Endodermal cell (in vitro differentiated cells): ENCODE data around the gene TMEM106C. TPM values are rescaled to one million over a fixed set of nuclear protein-coding genes. Genes with fewer than 3 reads are reported as not detected.

Source experiments
- DNase-seq: peaks from one replicate; pipeline ENCODE4 v3.0.0-alpha.2; 2017
- H3K27ac ChIP-seq: 2 replicates; pipeline ENCODE4 v1.5.1; 2013; ENCODE audit warnings: mild to moderate bottlenecking, low read depth, low read length, moderate library complexity
- H3K27me3 ChIP-seq: 2 replicates; pipeline ENCODE4 v1.6.1; 2013; ENCODE audit warnings: mild to moderate bottlenecking, low read length, moderate library complexity; ENCODE audit not compliant: insufficient read depth, control insufficient read depth, poor library complexity, severe bottlenecking
- H3K36me3 ChIP-seq: 2 replicates; pipeline ENCODE4 v1.7.0; 2013; ENCODE audit warnings: mild to moderate bottlenecking, low read length, moderate library complexity; ENCODE audit not compliant: control insufficient read depth, insufficient read depth
- H3K4me1 ChIP-seq: one replicate; pipeline ENCODE4 v1.7.0; 2013; ENCODE audit warnings: low read length; ENCODE audit not compliant: control insufficient read depth, insufficient read depth
- H3K4me3 ChIP-seq: 2 replicates; pipeline ENCODE4 v1.5.1; 2013; ENCODE audit warnings: mild to moderate bottlenecking, low read length, moderate library complexity
- H3K9ac ChIP-seq: 2 replicates; pipeline ENCODE4 v1.6.1; 2013; ENCODE audit warnings: mild to moderate bottlenecking, low read length, moderate library complexity; ENCODE audit not compliant: poor library complexity, severe bottlenecking; ENCODE audit errors: extremely low read depth
- H3K9me3 ChIP-seq: 2 replicates; pipeline ENCODE4 v1.6.1; 2013; ENCODE audit warnings: mild to moderate bottlenecking, low read length, moderate library complexity; ENCODE audit not compliant: control insufficient read depth
- H3K27ac Mint-ChIP-seq: 2 replicates; pipeline ENCODE4 v1.8.0; 2020; ENCODE audit warnings: mixed read lengths
- H3K27me3 Mint-ChIP-seq: 2 replicates; pipeline ENCODE4 v1.8.0; 2021; ENCODE audit warnings: mild to moderate bottlenecking, mixed read lengths; ENCODE audit not compliant: insufficient read depth
- H3K36me3 Mint-ChIP-seq: 2 replicates; pipeline ENCODE4 v1.8.0; 2020; ENCODE audit warnings: low read depth, mixed read lengths
- H3K4me1 Mint-ChIP-seq: 2 replicates; pipeline ENCODE4 v1.8.0; 2020; ENCODE audit warnings: mixed read lengths
- H3K4me3 Mint-ChIP-seq: 2 replicates; pipeline ENCODE4 v1.8.0; 2020; ENCODE audit warnings: mild to moderate bottlenecking, moderate library complexity, mixed read lengths
- H3K9me3 Mint-ChIP-seq: 2 replicates; pipeline ENCODE4 v1.8.0; 2020; ENCODE audit warnings: mild to moderate bottlenecking, mixed read lengths
- CTCF ChIP-seq: fragments of 200-600 bp; sonication (generic); conservative IDR thresholded peaks from 2 replicates; pipeline ENCODE4 v1.5.0; 2021; ENCODE audit warnings: antibody characterized with exemption, mild to moderate bottlenecking
- whole genome bisulfite sequencing, 2 experiments: methylation state at CpG; one replicate each; pipeline versions ENCODE4 v1.1.5 to v1.1.7; 2013; ENCODE audit warnings: missing lambda C conversion rate in 2 of 2, mixed read lengths in 1 of 2; ENCODE audit not compliant: insufficient coverage in 1 of 2, insufficient read length in 1 of 2; 5-methylcytosine and 5-hydroxymethylcytosine counted together
- total RNA-seq, 2 donors: library from RNA; stranded (reverse); fragmentation: NEBNext Ultra II Directional in 1 of 2; extraction: Animal tissue kit (Norgen Biotek cat#: 25700) in 1 of 2; gene quantifications; 2 replicates in 1 of 2; 3 replicates in 1 of 2; pipeline ENCODE4 v1.2.1, GENCODE V29; 2021

Gene TMEM106C
- total RNA-seq, 2 donors from 2014 or later, result 17.3 to 61.6 TPM

GRCh38 chr12:47944685-47945340, 18.6 kb upstream of the TMEM106C start:
- no peak for TF ChIP-seq CTCF
- no peaks in the 10 kb centered on the region for H3K4me1 ChIP-seq
- no peak overlapping the region for H3K27ac ChIP-seq
- H3K36me3 ChIP-seq, result no peaks in the 10 kb centered on the region
- H3K4me3 ChIP-seq, result no peak overlapping the region
- H3K4me3 Mint-ChIP-seq, result no peak overlapping the region
- no peaks in the 10 kb centered on the region for H3K9me3 Mint-ChIP-seq
- no peaks in the 10 kb centered on the region for H3K4me1 Mint-ChIP-seq
- peaks cover 33% of the 10 kb centered on the region for H3K27me3 ChIP-seq
- no peak for DNase-seq
- H3K36me3 Mint-ChIP-seq, result no peaks in the 10 kb centered on the region
- WGBS, 2 experiments, result 79 to 82% methylated on average over 5 to 6 of the region's 6 CpGs
- H3K27me3 Mint-ChIP-seq, result peaks cover 41% of the 10 kb centered on the region
- no peaks in the 10 kb centered on the region for H3K9me3 ChIP-seq
- H3K9ac ChIP-seq, result no peak overlapping the region
- no peak overlapping the region for H3K27ac Mint-ChIP-seq

GRCh38 chr12:47945341-47945728, 18.1 kb upstream of the TMEM106C start:
- no peak overlapping the region for H3K9ac ChIP-seq
- Mint-ChIP-seq H3K4me1 (no peaks in the 10 kb centered on the region), H3K9me3 (no peaks in the 10 kb centered on the region), H3K4me3 (no peak overlapping the region), H3K27me3 (peaks cover 39% of the 10 kb centered on the region), H3K27ac (no peak overlapping the region), H3K36me3 (no peaks in the 10 kb centered on the region)
- TF ChIP-seq CTCF, result no peak
- no peak overlapping the region for H3K4me3 ChIP-seq
- no peak overlapping the region for H3K27ac ChIP-seq
- no peaks in the 10 kb centered on the region for H3K4me1 ChIP-seq
- no peak for DNase-seq
- WGBS, 2 experiments, result 90% methylated on average over 1 of the region's 1 CpG; no CpG with 5 or more reads in 1 of the 2 experiments
- peaks cover 28% of the 10 kb centered on the region for H3K27me3 ChIP-seq
- no peaks in the 10 kb centered on the region for H3K36me3 ChIP-seq
- H3K9me3 ChIP-seq, result no peaks in the 10 kb centered on the region

GRCh38 chr12:47946413-47947323, 16.7 kb upstream of the TMEM106C start:
- no peaks in the 10 kb centered on the region for H3K9me3 Mint-ChIP-seq
- no peak for DNase-seq
- peaks cover 24% of the 10 kb centered on the region for H3K27me3 ChIP-seq
- H3K9me3 ChIP-seq, result no peaks in the 10 kb centered on the region
- H3K27me3 Mint-ChIP-seq, result peaks cover 35% of the 10 kb centered on the region
- no peaks in the 10 kb centered on the region for H3K36me3 Mint-ChIP-seq
- TF ChIP-seq CTCF, result no peak
- no peak overlapping the region for H3K9ac ChIP-seq
- H3K27ac Mint-ChIP-seq, result no peak overlapping the region
- no peaks in the 10 kb centered on the region for H3K4me1 Mint-ChIP-seq
- no peaks in the 10 kb centered on the region for H3K4me1 ChIP-seq
- no peak overlapping the region for H3K4me3 ChIP-seq
- no peaks in the 10 kb centered on the region for H3K36me3 ChIP-seq
- no peak overlapping the region for H3K4me3 Mint-ChIP-seq
- no peak overlapping the region for H3K27ac ChIP-seq
- WGBS, 2 experiments, result 86 to 97% methylated on average over 16 to 27 of the region's 27 CpGs
